ENCODE results near the gene ANK3. TPM values are rescaled to one million over a fixed set of nuclear protein-coding genes. Genes with fewer than 3 reads are reported as not detected.
"Not testable (repeated sequence)": the region's sequence is repeated elsewhere in the genome, so short reads cannot be mapped to it uniquely, and the experiment has no call there.

The ANK3 gene
- total RNA-seq, 1 experiment from 2014 or later, result 7.0 TPM

- H2AFZ ChIP-seq (ENCODE audit: low read length), result no peak overlapping the region
- no peak for DNase-seq
- H3K79me2 ChIP-seq (ENCODE audit: low read length), result no peaks in the 10 kb centered on the region
- no peaks in the 10 kb centered on the region for H3K9me3 ChIP-seq (ENCODE audit: low read length)
- no peaks in the 10 kb centered on the region for H4K20me1 ChIP-seq (ENCODE audit: insufficient read depth, low read depth, low read length)
- peaks cover 7% of the 10 kb centered on the region for H3K4me1 ChIP-seq (ENCODE audit: low read length)
- no peaks in the 10 kb centered on the region for H3K36me3 ChIP-seq (ENCODE audit: insufficient read depth, low read length)
- no peaks in the 10 kb centered on the region for H3K9me2 ChIP-seq (replicated peaks; ENCODE audit: insufficient read depth, low read length)
- no peak overlapping the region for H3K4me3 ChIP-seq (ENCODE audit: low read length)
- H3K27me3 ChIP-seq (ENCODE audit: low read length), result no peaks in the 10 kb centered on the region
- H3K9ac ChIP-seq (ENCODE audit: low read length), result no peak overlapping the region
- no peak overlapping the region for H3K27ac ChIP-seq (ENCODE audit: low read length)
- H3K4me2 ChIP-seq (ENCODE audit: low read depth, low read length, poor library complexity, severe bottlenecking), result no peak overlapping the region
Measured at GRCh38 chr10:60041489-60042133, 348.1 kb downstream of the ANK3 start.

- Histone ChIP-seq H2AFZ (ENCODE audit: low read length) (no peak overlapping the region), H3K9me3 (ENCODE audit: low read length) (no peaks in the 10 kb centered on the region), H3K9me2 (replicated peaks; ENCODE audit: insufficient read depth, low read length) (no peaks in the 10 kb centered on the region), H3K4me1 (ENCODE audit: low read length) (peaks cover 7% of the 10 kb centered on the region), H3K27ac (ENCODE audit: low read length) (no peak overlapping the region), H3K27me3 (ENCODE audit: low read length) (no peaks in the 10 kb centered on the region), H3K9ac (ENCODE audit: low read length) (no peak overlapping the region), H3K79me2 (ENCODE audit: low read length) (no peaks in the 10 kb centered on the region), H3K4me2 (ENCODE audit: low read depth, low read length, poor library complexity, severe bottlenecking) (no peak overlapping the region), H3K36me3 (ENCODE audit: insufficient read depth, low read length) (no peaks in the 10 kb centered on the region), H4K20me1 (ENCODE audit: insufficient read depth, low read depth, low read length) (no peaks in the 10 kb centered on the region), H3K4me3 (ENCODE audit: low read length) (no peak overlapping the region)
- no peak for DNase-seq
Measured at GRCh38 chr10:60040014-60040662, 349.5 kb downstream of the ANK3 start.

GRCh38 chr10:60035984-60036383 lies 353.7 kb downstream of the ANK3 start:
- no peaks in the 10 kb centered on the region for H3K79me2 ChIP-seq (ENCODE audit: low read length)
- no peaks in the 10 kb centered on the region for H3K27me3 ChIP-seq (ENCODE audit: low read length)
- no peaks in the 10 kb centered on the region for H4K20me1 ChIP-seq (ENCODE audit: insufficient read depth, low read depth, low read length)
- no peak overlapping the region for H3K4me3 ChIP-seq (ENCODE audit: low read length)
- peaks cover 15% of the 10 kb centered on the region for H3K4me1 ChIP-seq (ENCODE audit: low read length)
- no peaks in the 10 kb centered on the region for H3K36me3 ChIP-seq (ENCODE audit: insufficient read depth, low read length)
- H3K9ac ChIP-seq (ENCODE audit: low read length), result no peak overlapping the region
- H3K9me3 ChIP-seq (ENCODE audit: low read length), result no peaks in the 10 kb centered on the region
- DNase-seq, result no peak
- H3K27ac ChIP-seq (ENCODE audit: low read length), result no peak overlapping the region
- H2AFZ ChIP-seq (ENCODE audit: low read length), result no peak overlapping the region
- no peak overlapping the region for H3K4me2 ChIP-seq (ENCODE audit: low read depth, low read length, poor library complexity, severe bottlenecking)
- no peaks in the 10 kb centered on the region for H3K9me2 ChIP-seq (replicated peaks; ENCODE audit: insufficient read depth, low read length)

- H3K4me1 ChIP-seq (ENCODE audit: low read length), result peaks cover 22% of the 10 kb centered on the region
- not testable (repeated sequence) for H2AFZ ChIP-seq (ENCODE audit: low read length); H3K4me3 ChIP-seq (ENCODE audit: low read length); DNase-seq; H4K20me1 ChIP-seq (ENCODE audit: insufficient read depth, low read depth, low read length); H3K27ac ChIP-seq (ENCODE audit: low read length); H3K4me2 ChIP-seq (ENCODE audit: low read depth, low read length, poor library complexity, severe bottlenecking); H3K9me2 ChIP-seq (replicated peaks; ENCODE audit: insufficient read depth, low read length); H3K9ac ChIP-seq (ENCODE audit: low read length); H3K36me3 ChIP-seq (ENCODE audit: insufficient read depth, low read length); H3K27me3 ChIP-seq (ENCODE audit: low read length); H3K9me3 ChIP-seq (ENCODE audit: low read length); H3K79me2 ChIP-seq (ENCODE audit: low read length)
Measured at GRCh38 chr10:60035375-60035774, 354.3 kb downstream of the ANK3 start.

- Histone ChIP-seq H3K36me3 (ENCODE audit: insufficient read depth, low read length) (no peaks in the 10 kb centered on the region), H3K4me3 (ENCODE audit: low read length) (no peak overlapping the region), H3K9ac (ENCODE audit: low read length) (no peak overlapping the region), H4K20me1 (ENCODE audit: insufficient read depth, low read depth, low read length) (no peaks in the 10 kb centered on the region), H3K9me3 (ENCODE audit: low read length) (no peaks in the 10 kb centered on the region), H3K4me2 (ENCODE audit: low read depth, low read length, poor library complexity, severe bottlenecking) (no peak overlapping the region), H3K9me2 (replicated peaks; ENCODE audit: insufficient read depth, low read length) (no peaks in the 10 kb centered on the region), H3K4me1 (ENCODE audit: low read length) (peaks cover 34% of the 10 kb centered on the region), H3K79me2 (ENCODE audit: low read length) (no peaks in the 10 kb centered on the region), H3K27me3 (ENCODE audit: low read length) (no peaks in the 10 kb centered on the region), H3K27ac (ENCODE audit: low read length) (no peak overlapping the region), H2AFZ (ENCODE audit: low read length) (no peak overlapping the region)
- peak; percentile 86 for DNase-seq
Measured at GRCh38 chr10:60032723-60033122, 357.0 kb downstream of the ANK3 start.

GRCh38 chr10:60031664-60032063 lies 358.0 kb downstream of the ANK3 start:
- no peaks in the 10 kb centered on the region for H3K27me3 ChIP-seq (ENCODE audit: low read length)
- H3K4me3 ChIP-seq (ENCODE audit: low read length), result no peak overlapping the region
- no peak overlapping the region for H3K9ac ChIP-seq (ENCODE audit: low read length)
- H4K20me1 ChIP-seq (ENCODE audit: insufficient read depth, low read depth, low read length), result no peaks in the 10 kb centered on the region
- peaks cover 34% of the 10 kb centered on the region for H3K4me1 ChIP-seq (ENCODE audit: low read length)
- no peak overlapping the region for H3K4me2 ChIP-seq (ENCODE audit: low read depth, low read length, poor library complexity, severe bottlenecking)
- H3K9me2 ChIP-seq (replicated peaks; ENCODE audit: insufficient read depth, low read length), result no peaks in the 10 kb centered on the region
- no peaks in the 10 kb centered on the region for H3K79me2 ChIP-seq (ENCODE audit: low read length)
- no peaks in the 10 kb centered on the region for H3K36me3 ChIP-seq (ENCODE audit: insufficient read depth, low read length)
- peak overlapping the region; percentile 22; the same call in 1 of the 2 replicates for H3K27ac ChIP-seq (ENCODE audit: low read length)
- DNase-seq, result peak; percentile 64
- H3K9me3 ChIP-seq (ENCODE audit: low read length), result no peaks in the 10 kb centered on the region
- H2AFZ ChIP-seq (ENCODE audit: low read length), result peak overlapping the region; percentile 6; the same call in 1 of the 2 replicates

- Histone ChIP-seq H3K9me2 (replicated peaks; ENCODE audit: insufficient read depth, low read length) (no peaks in the 10 kb centered on the region), H3K4me3 (ENCODE audit: low read length) (no peak overlapping the region)
Measured at GRCh38 chr10:60031183-60031582, 358.5 kb downstream of the ANK3 start.

GRCh38 chr10:60029475-60029874 lies 360.2 kb downstream of the ANK3 start:
- Histone ChIP-seq H3K79me2 (ENCODE audit: low read length) (no peaks in the 10 kb centered on the region), H3K27me3 (ENCODE audit: low read length) (no peaks in the 10 kb centered on the region)

More at GRCh38 chr10:60031183-60031582, 358.5 kb downstream of the ANK3 start:
- H3K36me3 ChIP-seq (ENCODE audit: insufficient read depth, low read length), result no peaks in the 10 kb centered on the region
- no peak for DNase-seq
- H2AFZ ChIP-seq (ENCODE audit: low read length), result peak overlapping the region; percentile 6; the same call in 1 of the 2 replicates
- H4K20me1 ChIP-seq (ENCODE audit: insufficient read depth, low read depth, low read length), result no peaks in the 10 kb centered on the region
- H3K4me2 ChIP-seq (ENCODE audit: low read depth, low read length, poor library complexity, severe bottlenecking), result no peak overlapping the region
- H3K27ac ChIP-seq (ENCODE audit: low read length), result peak overlapping the region; percentile 22
- no peaks in the 10 kb centered on the region for H3K79me2 ChIP-seq (ENCODE audit: low read length)
- H3K9me3 ChIP-seq (ENCODE audit: low read length), result no peaks in the 10 kb centered on the region
- no peaks in the 10 kb centered on the region for H3K27me3 ChIP-seq (ENCODE audit: low read length)
- peaks cover 34% of the 10 kb centered on the region for H3K4me1 ChIP-seq (ENCODE audit: low read length)
- H3K9ac ChIP-seq (ENCODE audit: low read length), result no peak overlapping the region

More at GRCh38 chr10:60029475-60029874, 360.2 kb downstream of the ANK3 start:
- no peaks in the 10 kb centered on the region for H3K9me2 ChIP-seq (replicated peaks; ENCODE audit: insufficient read depth, low read length)
- 0 out of 2 replicates have a peak overlapping the region, but pooled peaks have one; percentile 58 for H2AFZ ChIP-seq (ENCODE audit: low read length)
- H3K4me3 ChIP-seq (ENCODE audit: low read length), result no peak overlapping the region
- H3K4me2 ChIP-seq (ENCODE audit: low read depth, low read length, poor library complexity, severe bottlenecking), result peak overlapping the region; percentile 49
- peak; percentile 81 for DNase-seq
- H4K20me1 ChIP-seq (ENCODE audit: insufficient read depth, low read depth, low read length), result no peaks in the 10 kb centered on the region
- no peaks in the 10 kb centered on the region for H3K36me3 ChIP-seq (ENCODE audit: insufficient read depth, low read length)
- H3K9ac ChIP-seq (ENCODE audit: low read length), result no peak overlapping the region
- H3K27ac ChIP-seq (ENCODE audit: low read length), result peak overlapping the region; percentile 36; the same call in 1 of the 2 replicates
- no peaks in the 10 kb centered on the region for H3K9me3 ChIP-seq (ENCODE audit: low read length)
- H3K4me1 ChIP-seq (ENCODE audit: low read length), result peaks cover 34% of the 10 kb centered on the region

All from Karpas-422 (cell line).